HL-60 (cell line): ENCODE results near the gene GNAT1.
"Not testable (repeated sequence)": the region's sequence is repeated elsewhere in the genome, so short reads cannot be mapped to it uniquely, and the experiment has no call there.

Experiments
- DNase-seq, 2 experiments: peaks; one replicate each; pipeline ENCODE4 v3.0.0-alpha.2; 2010 to 2020; ENCODE audit warnings: low read depth in 1 of 2, low spot score in 1 of 2
- H3K27ac ChIP-seq: fragments of 250-450 bp; sonication (Bioruptor Pico); replicated peaks from 2 replicates; pipeline ENCODE4 v1.5.1; 2020; ENCODE audit warnings: mild to moderate bottlenecking, moderate library complexity
- H3K27me3 ChIP-seq: fragments of 250-450 bp; sonication (Bioruptor Pico); 2 replicates; pipeline ENCODE4 v1.5.1; 2021; ENCODE audit warnings: mild to moderate bottlenecking, moderate library complexity; ENCODE audit not compliant: insufficient read depth, poor library complexity, severe bottlenecking
- H3K4me3 ChIP-seq: replicated peaks from 2 replicates; pipeline ENCODE4 v1.5.1; 2011; ENCODE audit warnings: mild to moderate bottlenecking, control low read depth, low read length; ENCODE audit not compliant: insufficient read depth
- GABPA ChIP-seq: IDR thresholded peaks from 2 replicates; pipeline ENCODE4 v1.6.1; 2012; ENCODE audit warnings: low read depth
- POLR2AphosphoS5 ChIP-seq: IDR thresholded peaks from 2 replicates; pipeline ENCODE4 v1.6.1; 2012; ENCODE audit warnings: low read depth
- SPI1 ChIP-seq: IDR thresholded peaks from 2 replicates; pipeline ENCODE4 v1.6.1; 2012; ENCODE audit warnings: low read depth, mild to moderate bottlenecking, borderline replicate concordance
- TF ChIP-seq, protein P1 (sequence below): IDR thresholded peaks from 2 replicates; pipeline ENCODE4 v1.6.1; 2012; ENCODE audit warnings: low read depth; ENCODE audit not compliant: insufficient replicate concordance
- TF ChIP-seq, protein P2 (sequence below): IDR thresholded peaks from one replicate; pipeline ENCODE4 v1.5.1; 2011; ENCODE audit warnings: low read length, control low read depth, inconsistent platforms; ENCODE audit not compliant: insufficient read depth

Gene GNAT1

DNA sequence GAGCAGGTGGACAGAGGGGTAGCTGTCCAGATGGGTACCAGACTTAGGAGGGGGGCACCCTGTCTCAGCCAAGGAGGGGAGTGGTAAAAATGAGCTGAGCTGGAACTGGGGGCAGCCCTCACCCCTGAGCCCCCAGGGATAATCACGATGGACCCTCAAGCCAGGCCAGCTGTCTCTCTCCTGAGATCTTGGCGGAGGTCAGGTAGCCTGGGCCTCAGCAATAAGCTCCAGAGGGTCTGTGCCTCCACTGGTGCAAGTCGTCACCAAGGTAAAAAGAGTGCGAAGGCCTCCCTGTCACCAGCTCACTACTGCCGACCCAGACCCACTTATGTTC is 18.7 kb downstream of the GNAT1 start:
- TF ChIP-seq SPI1, result no peak
- TF ChIP-seq GABPA, result no peak
- TF ChIP-seq, protein P1, sequence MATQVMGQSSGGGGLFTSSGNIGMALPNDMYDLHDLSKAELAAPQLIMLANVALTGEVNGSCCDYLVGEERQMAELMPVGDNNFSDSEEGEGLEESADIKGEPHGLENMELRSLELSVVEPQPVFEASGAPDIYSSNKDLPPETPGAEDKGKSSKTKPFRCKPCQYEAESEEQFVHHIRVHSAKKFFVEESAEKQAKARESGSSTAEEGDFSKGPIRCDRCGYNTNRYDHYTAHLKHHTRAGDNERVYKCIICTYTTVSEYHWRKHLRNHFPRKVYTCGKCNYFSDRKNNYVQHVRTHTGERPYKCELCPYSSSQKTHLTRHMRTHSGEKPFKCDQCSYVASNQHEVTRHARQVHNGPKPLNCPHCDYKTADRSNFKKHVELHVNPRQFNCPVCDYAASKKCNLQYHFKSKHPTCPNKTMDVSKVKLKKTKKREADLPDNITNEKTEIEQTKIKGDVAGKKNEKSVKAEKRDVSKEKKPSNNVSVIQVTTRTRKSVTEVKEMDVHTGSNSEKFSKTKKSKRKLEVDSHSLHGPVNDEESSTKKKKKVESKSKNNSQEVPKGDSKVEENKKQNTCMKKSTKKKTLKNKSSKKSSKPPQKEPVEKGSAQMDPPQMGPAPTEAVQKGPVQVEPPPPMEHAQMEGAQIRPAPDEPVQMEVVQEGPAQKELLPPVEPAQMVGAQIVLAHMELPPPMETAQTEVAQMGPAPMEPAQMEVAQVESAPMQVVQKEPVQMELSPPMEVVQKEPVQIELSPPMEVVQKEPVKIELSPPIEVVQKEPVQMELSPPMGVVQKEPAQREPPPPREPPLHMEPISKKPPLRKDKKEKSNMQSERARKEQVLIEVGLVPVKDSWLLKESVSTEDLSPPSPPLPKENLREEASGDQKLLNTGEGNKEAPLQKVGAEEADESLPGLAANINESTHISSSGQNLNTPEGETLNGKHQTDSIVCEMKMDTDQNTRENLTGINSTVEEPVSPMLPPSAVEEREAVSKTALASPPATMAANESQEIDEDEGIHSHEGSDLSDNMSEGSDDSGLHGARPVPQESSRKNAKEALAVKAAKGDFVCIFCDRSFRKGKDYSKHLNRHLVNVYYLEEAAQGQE, result no peak
- no peak for TF ChIP-seq POLR2AphosphoS5
- TF ChIP-seq, protein P2, sequence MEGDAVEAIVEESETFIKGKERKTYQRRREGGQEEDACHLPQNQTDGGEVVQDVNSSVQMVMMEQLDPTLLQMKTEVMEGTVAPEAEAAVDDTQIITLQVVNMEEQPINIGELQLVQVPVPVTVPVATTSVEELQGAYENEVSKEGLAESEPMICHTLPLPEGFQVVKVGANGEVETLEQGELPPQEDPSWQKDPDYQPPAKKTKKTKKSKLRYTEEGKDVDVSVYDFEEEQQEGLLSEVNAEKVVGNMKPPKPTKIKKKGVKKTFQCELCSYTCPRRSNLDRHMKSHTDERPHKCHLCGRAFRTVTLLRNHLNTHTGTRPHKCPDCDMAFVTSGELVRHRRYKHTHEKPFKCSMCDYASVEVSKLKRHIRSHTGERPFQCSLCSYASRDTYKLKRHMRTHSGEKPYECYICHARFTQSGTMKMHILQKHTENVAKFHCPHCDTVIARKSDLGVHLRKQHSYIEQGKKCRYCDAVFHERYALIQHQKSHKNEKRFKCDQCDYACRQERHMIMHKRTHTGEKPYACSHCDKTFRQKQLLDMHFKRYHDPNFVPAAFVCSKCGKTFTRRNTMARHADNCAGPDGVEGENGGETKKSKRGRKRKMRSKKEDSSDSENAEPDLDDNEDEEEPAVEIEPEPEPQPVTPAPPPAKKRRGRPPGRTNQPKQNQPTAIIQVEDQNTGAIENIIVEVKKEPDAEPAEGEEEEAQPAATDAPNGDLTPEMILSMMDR, result no peak
- no peak for DNase-seq

DNA sequence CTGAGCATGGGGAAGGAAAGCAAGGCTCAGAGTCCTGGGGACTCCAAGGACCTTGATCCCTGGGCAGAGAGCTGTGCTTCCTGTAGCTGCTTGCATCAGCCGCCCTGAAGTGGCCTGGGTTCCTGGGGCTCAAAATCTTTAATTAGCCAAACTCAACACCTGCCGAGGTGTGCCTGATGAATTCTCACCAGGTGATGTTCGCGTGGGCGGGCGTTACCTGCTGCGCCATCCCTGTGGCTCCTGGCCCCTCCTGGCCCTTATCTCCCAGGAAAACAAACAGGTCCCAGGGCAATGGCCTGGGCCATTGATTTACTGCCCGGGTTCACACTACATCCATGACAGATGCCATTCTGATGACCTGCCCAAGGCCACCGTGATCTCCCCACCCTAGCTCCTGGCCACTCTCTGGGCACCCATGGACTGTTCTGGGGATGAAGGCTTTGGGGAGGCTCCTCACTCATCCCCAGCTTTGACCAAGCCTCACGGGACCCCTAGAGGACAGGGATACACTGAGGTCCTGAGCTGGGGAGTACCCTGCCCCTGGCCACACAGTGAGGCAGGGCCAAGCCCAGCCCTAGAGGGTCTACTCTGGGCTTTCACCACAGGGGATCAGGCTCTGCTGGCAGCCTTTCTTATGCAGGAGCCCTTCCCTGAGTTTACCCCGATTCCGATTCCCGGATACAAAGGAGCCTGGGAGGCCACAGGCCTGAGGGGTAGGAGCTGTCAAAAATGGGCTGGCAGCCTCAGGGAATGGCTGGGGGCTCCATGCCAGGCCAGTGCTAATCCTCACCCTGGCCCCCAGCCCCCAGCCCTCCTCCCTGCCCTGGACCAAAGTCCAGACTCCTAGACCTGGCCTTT is 19.3 kb downstream of the GNAT1 start:
- no peak overlapping the region for H3K27ac ChIP-seq
- DNase-seq, result no peak
- TF ChIP-seq, protein P1, result no peak
- TF ChIP-seq SPI1 (no peak), GABPA (no peak), POLR2AphosphoS5 (no peak)
- TF ChIP-seq, protein P2, result no peak
- peaks cover 13% of the 10 kb centered on the region for H3K27me3 ChIP-seq
- no peak overlapping the region for H3K4me3 ChIP-seq

More for the DNA sequence above, 18.7 kb downstream of the GNAT1 start:
- Histone ChIP-seq H3K27me3 (peaks cover 19% of the 10 kb centered on the region), H3K4me3 (no peak overlapping the region), H3K27ac (no peak overlapping the region)

DNA sequence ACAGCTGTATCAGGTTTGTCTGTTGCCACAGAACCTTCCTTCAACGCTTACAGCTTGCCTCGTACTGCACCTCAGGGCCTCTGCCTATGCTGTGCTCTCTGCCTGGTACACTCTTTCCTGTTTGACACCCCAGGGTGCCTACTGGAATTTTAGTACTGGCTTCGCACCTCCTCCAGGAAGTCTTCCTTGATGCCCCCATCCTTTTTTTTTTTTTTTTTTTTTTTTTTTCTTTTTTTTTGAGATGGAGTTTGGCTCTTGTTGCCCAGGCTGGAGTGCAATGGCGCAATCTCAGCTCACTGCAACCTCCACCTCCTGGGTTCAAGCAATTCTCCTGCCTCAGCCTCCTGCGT is 19.9 kb downstream of the GNAT1 start:
- H3K27ac ChIP-seq, H3K27me3 ChIP-seq, H3K4me3 ChIP-seq, DNase-seq: not testable (repeated sequence)

DNA sequence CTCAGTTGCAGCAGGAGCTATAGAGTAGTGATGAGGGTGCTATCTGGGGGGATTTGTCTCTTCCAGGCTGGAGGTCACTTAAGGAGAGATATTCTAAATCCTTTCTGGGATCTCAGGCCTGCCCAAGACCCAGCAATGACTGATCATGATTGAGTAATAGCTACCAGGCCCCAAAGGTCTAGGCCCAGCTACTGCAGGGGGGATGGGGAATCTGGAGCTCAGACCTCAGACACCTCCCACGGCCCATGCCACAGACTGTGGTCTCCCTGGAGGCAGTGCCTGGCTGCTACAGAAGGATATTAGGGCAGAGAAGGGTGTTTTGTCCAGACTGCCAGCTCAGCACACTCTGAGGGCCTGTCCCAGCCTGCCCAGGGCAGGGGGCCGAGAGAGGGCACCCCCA is 20.5 kb downstream of the GNAT1 start:
- peaks cover 3% of the 10 kb centered on the region for H3K27me3 ChIP-seq
- H3K4me3 ChIP-seq, result no peak overlapping the region
- no peak overlapping the region for H3K27ac ChIP-seq
- TF ChIP-seq, protein P2, result no peak
- TF ChIP-seq, protein P1, result no peak
- TF ChIP-seq POLR2AphosphoS5 (no peak), SPI1 (no peak), GABPA (no peak)
- peak; percentile 41 to 47 for DNase-seq
